ENCODE results near the gene LCN9.

LCN9 gene

DNA sequence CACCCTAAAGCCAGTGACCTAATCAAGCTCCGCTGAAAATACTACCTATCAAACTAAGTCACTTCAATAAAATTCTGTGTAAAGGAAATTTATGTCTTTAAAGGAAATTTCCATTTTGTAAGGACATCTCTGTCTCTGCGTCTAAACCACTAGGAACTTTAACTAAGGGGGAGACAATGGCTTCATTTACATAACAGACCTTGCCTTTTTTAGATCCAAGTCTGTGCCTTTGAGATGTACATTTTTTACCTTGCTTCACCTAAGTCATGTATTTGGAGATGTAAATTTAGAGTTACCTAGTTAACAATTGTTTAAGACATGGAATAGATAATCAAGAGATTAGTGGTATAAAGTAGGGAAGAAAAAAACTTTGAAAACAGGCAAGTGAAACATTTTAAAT, 13.6 kb upstream of the LCN9 start:
- no peaks in the 10 kb centered on the region for H3K36me3 ChIP-seq
- peaks cover 8 to 44% (median 27%) of the 10 kb centered on the region in 3 donors for H3K9me3 ChIP-seq
- no peak for DNase-seq
- no peak overlapping the region for H3K4me3 ChIP-seq
- intact Hi-C loops (cut with DNase I; ENCODE audit: low total_unique reads), result no loop called here
- no peaks in the 10 kb centered on the region for H3K4me1 ChIP-seq
- TF ChIP-seq, protein P1, sequence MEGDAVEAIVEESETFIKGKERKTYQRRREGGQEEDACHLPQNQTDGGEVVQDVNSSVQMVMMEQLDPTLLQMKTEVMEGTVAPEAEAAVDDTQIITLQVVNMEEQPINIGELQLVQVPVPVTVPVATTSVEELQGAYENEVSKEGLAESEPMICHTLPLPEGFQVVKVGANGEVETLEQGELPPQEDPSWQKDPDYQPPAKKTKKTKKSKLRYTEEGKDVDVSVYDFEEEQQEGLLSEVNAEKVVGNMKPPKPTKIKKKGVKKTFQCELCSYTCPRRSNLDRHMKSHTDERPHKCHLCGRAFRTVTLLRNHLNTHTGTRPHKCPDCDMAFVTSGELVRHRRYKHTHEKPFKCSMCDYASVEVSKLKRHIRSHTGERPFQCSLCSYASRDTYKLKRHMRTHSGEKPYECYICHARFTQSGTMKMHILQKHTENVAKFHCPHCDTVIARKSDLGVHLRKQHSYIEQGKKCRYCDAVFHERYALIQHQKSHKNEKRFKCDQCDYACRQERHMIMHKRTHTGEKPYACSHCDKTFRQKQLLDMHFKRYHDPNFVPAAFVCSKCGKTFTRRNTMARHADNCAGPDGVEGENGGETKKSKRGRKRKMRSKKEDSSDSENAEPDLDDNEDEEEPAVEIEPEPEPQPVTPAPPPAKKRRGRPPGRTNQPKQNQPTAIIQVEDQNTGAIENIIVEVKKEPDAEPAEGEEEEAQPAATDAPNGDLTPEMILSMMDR (IDR thresholded peaks at IDR 0.05), result no peak
- no peak overlapping the region for H3K27ac ChIP-seq
- peaks cover 0 to 4% of the 10 kb centered on the region in 2 donors for H3K27me3 ChIP-seq

DNA sequence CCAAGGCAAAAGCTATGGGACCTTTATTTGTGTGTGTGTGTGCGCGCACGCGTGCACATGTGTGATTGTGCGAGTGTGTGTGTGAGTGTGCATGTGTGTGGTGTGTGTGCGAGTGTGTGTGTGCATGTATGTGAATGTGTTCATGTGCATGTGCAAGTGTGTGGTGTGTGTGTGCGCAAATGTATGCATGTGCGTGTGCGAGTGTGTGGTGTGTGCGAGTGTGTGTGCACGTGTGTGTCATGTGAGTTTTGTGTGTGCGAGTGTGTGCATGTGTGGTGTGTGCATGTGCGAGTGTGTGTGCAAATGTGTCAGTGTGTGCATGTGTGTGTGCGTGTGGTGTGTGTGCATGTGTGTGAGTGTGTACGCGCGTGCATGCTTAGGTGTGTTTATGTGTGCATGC, 12.7 kb upstream of the LCN9 start:
- intact Hi-C loops (cut with DNase I; ENCODE audit: low total_unique reads), result no loop called here
- Histone ChIP-seq H3K27me3 (peaks cover 0 to 5% of the 10 kb centered on the region in 2 donors), H3K4me3 (no peak overlapping the region), H3K36me3 (no peaks in the 10 kb centered on the region), H3K27ac (no peak overlapping the region), H3K4me1 (no peaks in the 10 kb centered on the region), H3K9me3 (peaks cover 8 to 37% (median 18%) of the 10 kb centered on the region in 3 donors)
- TF ChIP-seq, protein P1 (IDR thresholded peaks at IDR 0.05), result no peak
- DNase-seq, result no peak

DNA sequence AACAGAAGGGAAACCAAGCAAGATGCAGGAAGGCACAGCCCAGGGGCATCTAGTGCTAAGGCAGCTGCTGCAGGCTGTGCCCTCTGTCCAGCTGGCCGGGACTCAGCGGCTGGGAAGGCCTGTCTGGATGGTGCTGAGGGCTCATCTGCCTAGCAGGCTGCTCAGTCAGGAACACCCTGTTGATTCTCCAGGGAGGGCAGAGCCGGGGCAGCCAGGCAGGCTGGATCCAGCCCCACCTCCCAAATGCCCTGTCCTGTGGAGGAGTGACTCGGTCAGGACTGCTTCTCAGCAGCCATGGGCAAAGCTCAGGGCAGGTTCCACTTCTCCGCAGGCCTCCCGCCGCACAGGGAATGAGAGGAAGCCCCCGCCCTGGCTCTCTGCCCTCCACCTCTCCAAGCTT, 7.8 kb upstream of the LCN9 start:
- no peaks in the 10 kb centered on the region for H3K36me3 ChIP-seq
- no peak overlapping the region for H3K27ac ChIP-seq
- peaks cover 0 to 23% of the 10 kb centered on the region in 2 donors for H3K27me3 ChIP-seq
- DNase-seq, result no peak
- no peaks in the 10 kb centered on the region for H3K9me3 ChIP-seq
- no peaks in the 10 kb centered on the region for H3K4me1 ChIP-seq
- no peak overlapping the region for H3K4me3 ChIP-seq
- TF ChIP-seq, protein P1 (IDR thresholded peaks at IDR 0.05), result no peak
- intact Hi-C loops (cut with DNase I; ENCODE audit: low total_unique reads), result no loop called here

DNA sequence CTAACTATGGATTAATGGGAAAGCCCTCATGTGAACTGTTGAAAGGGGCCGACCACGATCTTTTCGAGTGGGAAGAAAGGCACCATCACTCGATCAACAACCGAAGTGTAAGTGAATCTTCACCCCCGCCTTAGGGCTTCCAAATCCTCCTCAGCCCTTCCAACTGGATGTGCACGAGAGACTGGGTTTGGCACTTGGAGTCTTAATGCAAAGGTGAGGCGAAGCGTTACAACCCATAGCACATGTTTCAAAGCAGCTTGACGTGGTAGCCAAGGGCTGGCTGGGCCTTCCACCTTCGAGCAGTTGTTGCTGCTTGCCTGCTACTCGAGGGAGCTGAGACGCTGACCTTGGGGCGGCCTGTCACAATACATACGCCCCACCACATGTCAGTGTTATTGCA, 5.7 kb upstream of the LCN9 start:
- no peaks in the 10 kb centered on the region for H3K4me1 ChIP-seq
- H3K27me3 ChIP-seq, result peaks cover 0 to 24% of the 10 kb centered on the region in 2 donors
- no peak for DNase-seq
- H3K27ac ChIP-seq, result no peak overlapping the region
- H3K4me3 ChIP-seq, result no peak overlapping the region
- no peaks in the 10 kb centered on the region for H3K9me3 ChIP-seq
- TF ChIP-seq, protein P1 (IDR thresholded peaks at IDR 0.05), result no peak
- intact Hi-C loops (cut with DNase I; ENCODE audit: low total_unique reads), result no loop called here
- no peaks in the 10 kb centered on the region for H3K36me3 ChIP-seq

DNA sequence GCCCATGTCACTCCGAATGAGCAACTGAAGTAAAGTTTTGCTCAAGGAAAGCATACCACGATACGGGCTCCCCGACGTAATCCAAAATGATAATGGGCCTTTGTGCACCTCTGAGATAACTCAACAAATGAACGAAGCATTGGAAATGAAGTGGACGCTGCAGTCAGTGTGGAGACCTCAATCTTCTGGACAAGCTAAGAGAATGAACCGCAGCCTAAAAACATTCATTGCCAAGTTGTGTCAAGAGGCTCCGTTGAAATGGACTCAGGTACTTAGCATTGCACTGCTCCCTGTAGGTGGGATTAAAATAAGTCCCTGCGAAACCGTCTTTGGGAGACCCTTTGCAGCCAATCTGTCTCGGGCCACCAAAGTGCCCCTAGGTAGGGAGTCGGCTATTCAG, 3.9 kb upstream of the LCN9 start:
- no peak overlapping the region for H3K4me3 ChIP-seq
- H3K27me3 ChIP-seq, result peaks cover 0 to 40% of the 10 kb centered on the region in 2 donors
- DNase-seq, result no peak
- no peaks in the 10 kb centered on the region for H3K36me3 ChIP-seq
- no peak overlapping the region for H3K27ac ChIP-seq
- TF ChIP-seq, protein P1 (IDR thresholded peaks at IDR 0.05), result no peak
- intact Hi-C loops (cut with DNase I; ENCODE audit: low total_unique reads), result no loop called here
- H3K9me3 ChIP-seq, result no peaks in the 10 kb centered on the region
- no peaks in the 10 kb centered on the region for H3K4me1 ChIP-seq

DNA sequence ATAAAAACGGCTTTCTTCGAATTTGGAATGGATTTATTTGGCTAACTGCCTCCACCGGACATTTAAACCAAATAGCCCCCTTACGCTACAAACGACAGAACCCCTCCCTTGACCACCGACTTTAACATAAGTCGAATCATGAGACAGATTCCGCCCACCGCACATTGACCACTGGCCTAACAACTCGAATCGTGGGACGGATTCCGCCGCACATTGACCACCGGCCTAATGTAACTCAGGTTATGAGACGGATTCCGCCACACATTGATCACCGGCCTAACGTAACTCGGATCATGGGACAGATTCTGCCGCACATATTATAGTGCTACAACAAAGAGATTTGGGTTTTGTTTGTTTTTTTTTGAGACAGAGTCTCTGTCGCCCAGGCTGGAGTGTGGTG, 2.7 kb upstream of the LCN9 start:
- intact Hi-C loops (cut with DNase I; ENCODE audit: low total_unique reads), result no loop called here
- H3K4me1 ChIP-seq, result no peaks in the 10 kb centered on the region
- no peak overlapping the region for H3K27ac ChIP-seq
- DNase-seq, result no peak
- no peak overlapping the region for H3K4me3 ChIP-seq
- TF ChIP-seq, protein P1 (IDR thresholded peaks at IDR 0.05), result no peak
- H3K9me3 ChIP-seq, result no peaks in the 10 kb centered on the region
- no peaks in the 10 kb centered on the region for H3K36me3 ChIP-seq
- H3K27me3 ChIP-seq, result peaks cover 0 to 50% of the 10 kb centered on the region in 2 donors

Data from tibial artery (tissue), 4 donors.